ENCODE data around the gene CNDP1. TPM values are rescaled to one million over a fixed set of nuclear protein-coding genes. Genes with fewer than 3 reads are reported as not detected.
"Not testable (repeated sequence)": the region's sequence is repeated elsewhere in the genome, so short reads cannot be mapped to it uniquely, and the experiment has no call there.

CNDP1 gene
- polyA plus RNA-seq, 3 donors, result not detected

- peaks cover 49 to 50% of the 10 kb centered on the region in 2 donors for H3K36me3 Mint-ChIP-seq
- peaks cover 19% of the 10 kb centered on the region for H3K4me1 Mint-ChIP-seq
- 94% methylated on average over 23 of the region's 23 CpGs for WGBS (ENCODE audit: insufficient coverage)
- no peak overlapping the region for H3K4me2 ChIP-seq (replicated peaks; ENCODE audit: extremely low read depth, low read length, poor library complexity, severe bottlenecking)
- no peak overlapping the region for H3K27ac ChIP-seq (ENCODE audit: low read depth in 1 of 2, low read length in 2 of 2)
- no peak for TF ChIP-seq CTCF (IDR thresholded peaks at IDR 0.05)
- no peak overlapping the region for H2AFZ ChIP-seq (ENCODE audit: insufficient read depth, low read depth, low read length, poor library complexity, severe bottlenecking)
- H3K9me3 ChIP-seq (replicated peaks in 1 of 2; ENCODE audit: control insufficient read depth in 1 of 2, insufficient read depth in 1 of 2, low read length in 2 of 2), result no peaks in the 10 kb centered on the region
- H3K4me3 ChIP-seq (replicated peaks in 1 of 3; ENCODE audit: low read depth in 2 of 3, low read length in 3 of 3), result no peak overlapping the region
- H3K4me3 Mint-ChIP-seq, result no peak overlapping the region
- H3K9me3 Mint-ChIP-seq, result no peaks in the 10 kb centered on the region
- H3K27me3 ChIP-seq (ENCODE audit: control insufficient read depth in 2 of 2, insufficient read depth in 2 of 2, low read length in 2 of 2), result no peaks in the 10 kb centered on the region
- peaks cover 39 to 52% of the 10 kb centered on the region in 2 donors for H3K36me3 ChIP-seq (replicated peaks in 1 of 2; ENCODE audit: control insufficient read depth in 1 of 2, insufficient read depth in 2 of 2, low read length in 2 of 2)
- H3K9ac ChIP-seq (ENCODE audit: insufficient read depth, low read length, poor library complexity, severe bottlenecking), result no peak overlapping the region
- intact Hi-C loops (cut with micrococcal nuclease), result no loop called here
- peak overlapping the region in 3 of 7 donors; percentile 12 to 67 (median 66) for H3K27ac Mint-ChIP-seq
- H4K20me1 ChIP-seq (ENCODE audit: insufficient read depth, low read length), result peaks cover 5% of the 10 kb centered on the region
- H3K27me3 Mint-ChIP-seq (ENCODE audit: low read depth in 3 of 3), result no peaks in the 10 kb centered on the region
- H3K79me2 ChIP-seq (ENCODE audit: insufficient read depth, low read length), result no peaks in the 10 kb centered on the region
- H3K4me1 ChIP-seq (ENCODE audit: control insufficient read depth in 1 of 2, insufficient read depth in 2 of 2, low read length in 2 of 2), result peaks cover 11 to 16% of the 10 kb centered on the region in 2 donors
- no peak for DNase-seq
Measured at GRCh38 chr18:74522635-74523548, 11.4 kb upstream of the CNDP1 start.

- Mint-ChIP-seq H3K27ac (peak overlapping the region; percentile 42 to 84 (median 82)), H3K27me3 (ENCODE audit: low read depth in 3 of 3) (no peaks in the 10 kb centered on the region)
Measured at GRCh38 chr18:74524097-74524496, 10.2 kb upstream of the CNDP1 start.

GRCh38 chr18:74524915-74525314 lies 9.4 kb upstream of the CNDP1 start:
- H3K36me3 Mint-ChIP-seq, result peaks cover 30% of the 10 kb centered on the region in 2 donors
- H3K79me2 ChIP-seq (ENCODE audit: insufficient read depth, low read length); H3K4me2 ChIP-seq (replicated peaks; ENCODE audit: extremely low read depth, low read length, poor library complexity, severe bottlenecking); H3K9me3 ChIP-seq (replicated peaks in 1 of 2; ENCODE audit: control insufficient read depth in 1 of 2, insufficient read depth in 1 of 2, low read length in 2 of 2); intact Hi-C loops (cut with micrococcal nuclease); H4K20me1 ChIP-seq (ENCODE audit: insufficient read depth, low read length); H3K27ac ChIP-seq (ENCODE audit: low read depth in 1 of 2, low read length in 2 of 2); H3K4me3 Mint-ChIP-seq; DNase-seq; H2AFZ ChIP-seq (ENCODE audit: insufficient read depth, low read depth, low read length, poor library complexity, severe bottlenecking); H3K27ac Mint-ChIP-seq; H3K9me3 Mint-ChIP-seq; H3K4me3 ChIP-seq (replicated peaks in 1 of 3; ENCODE audit: low read depth in 2 of 3, low read length in 3 of 3); H3K9ac ChIP-seq (ENCODE audit: insufficient read depth, low read length, poor library complexity, severe bottlenecking); H3K27me3 Mint-ChIP-seq (ENCODE audit: low read depth in 3 of 3); H3K27me3 ChIP-seq (ENCODE audit: control insufficient read depth in 2 of 2, insufficient read depth in 2 of 2, low read length in 2 of 2): not testable (repeated sequence)
- peaks cover 19 to 32% of the 10 kb centered on the region in 2 donors for H3K36me3 ChIP-seq (replicated peaks in 1 of 2; ENCODE audit: control insufficient read depth in 1 of 2, insufficient read depth in 2 of 2, low read length in 2 of 2)
- H3K4me1 Mint-ChIP-seq, result peaks cover 19% of the 10 kb centered on the region
- H3K4me1 ChIP-seq (ENCODE audit: control insufficient read depth in 1 of 2, insufficient read depth in 2 of 2, low read length in 2 of 2), result peaks cover 11 to 16% of the 10 kb centered on the region in 2 donors
- 92% methylated on average over 2 of the region's 7 CpGs for WGBS (ENCODE audit: insufficient coverage)

More at GRCh38 chr18:74524097-74524496, 10.2 kb upstream of the CNDP1 start:
- peak overlapping the region in 1 of 3 experiments; percentile 24 for H3K4me3 ChIP-seq (replicated peaks in 1 of 3; ENCODE audit: low read depth in 2 of 3, low read length in 3 of 3)
- peaks cover 27 to 40% of the 10 kb centered on the region in 2 donors for H3K36me3 ChIP-seq (replicated peaks in 1 of 2; ENCODE audit: control insufficient read depth in 1 of 2, insufficient read depth in 2 of 2, low read length in 2 of 2)
- peak overlapping the region; percentile 38 to 66 for H3K27ac ChIP-seq (ENCODE audit: low read depth in 1 of 2, low read length in 2 of 2)
- no peak for TF ChIP-seq CTCF (IDR thresholded peaks at IDR 0.05)
- no peaks in the 10 kb centered on the region for H4K20me1 ChIP-seq (ENCODE audit: insufficient read depth, low read length)
- intact Hi-C loops (cut with micrococcal nuclease), result no loop called here
- peak; percentile 26 to 43 (median 37) for DNase-seq
- H3K4me2 ChIP-seq (replicated peaks; ENCODE audit: extremely low read depth, low read length, poor library complexity, severe bottlenecking), result peak overlapping the region; percentile 24
- H3K27me3 ChIP-seq (ENCODE audit: control insufficient read depth in 2 of 2, insufficient read depth in 2 of 2, low read length in 2 of 2), result no peaks in the 10 kb centered on the region
- H3K4me1 Mint-ChIP-seq, result peaks cover 19% of the 10 kb centered on the region
- no peaks in the 10 kb centered on the region for H3K9me3 ChIP-seq (replicated peaks in 1 of 2; ENCODE audit: control insufficient read depth in 1 of 2, insufficient read depth in 1 of 2, low read length in 2 of 2)
- H3K36me3 Mint-ChIP-seq, result peaks cover 38 to 39% of the 10 kb centered on the region in 2 donors
- no peaks in the 10 kb centered on the region for H3K9me3 Mint-ChIP-seq
- H2AFZ ChIP-seq (ENCODE audit: insufficient read depth, low read depth, low read length, poor library complexity, severe bottlenecking), result peak overlapping the region; percentile 23
- H3K9ac ChIP-seq (ENCODE audit: insufficient read depth, low read length, poor library complexity, severe bottlenecking), result no peak overlapping the region
- peaks cover 11 to 16% of the 10 kb centered on the region in 2 donors for H3K4me1 ChIP-seq (ENCODE audit: control insufficient read depth in 1 of 2, insufficient read depth in 2 of 2, low read length in 2 of 2)
- no peaks in the 10 kb centered on the region for H3K79me2 ChIP-seq (ENCODE audit: insufficient read depth, low read length)
- 0% methylated on average over 2 of the region's 5 CpGs for WGBS (ENCODE audit: insufficient coverage)
- H3K4me3 Mint-ChIP-seq, result peak overlapping the region; percentile 44 to 74
